WTC11 (cell line): ENCODE data around the gene KCNIP1.

Experiments used
- CBFB ChIP-seq: sonication (generic); formaldehyde crosslinking; IDR thresholded peaks from 2 replicates; pipeline ENCODE4 v1.8.1; 2022; ENCODE audit warnings: mild to moderate bottlenecking, low read depth, missing genetic modification reagents
- CTCF ChIP-seq: fragments of 200-600 bp; IDR thresholded peaks from 2 replicates; pipeline ENCODE4 v1.8.0; 2022; ENCODE audit warnings: antibody characterized with exemption
- FOXP1 ChIP-seq: sonication (generic); formaldehyde crosslinking; IDR thresholded peaks from 2 replicates; pipeline ENCODE4 v1.8.0; 2022; ENCODE audit warnings: missing genetic modification reagents, mild to moderate bottlenecking, moderate library complexity, borderline replicate concordance
- JUN ChIP-seq: sonication (generic); formaldehyde crosslinking; IDR thresholded peaks from 2 replicates; pipeline ENCODE4 v1.8.0; 2023; ENCODE audit warnings: mild to moderate bottlenecking, missing genetic modification reagents
- MAX ChIP-seq: sonication (generic); formaldehyde crosslinking; IDR thresholded peaks from 2 replicates; pipeline ENCODE4 v1.8.0; 2022; ENCODE audit warnings: mild to moderate bottlenecking, missing genetic modification reagents
- NR2C2 ChIP-seq: sonication (generic); formaldehyde crosslinking; IDR thresholded peaks from 2 replicates; pipeline ENCODE4 v1.8.0; 2022; ENCODE audit warnings: mild to moderate bottlenecking, missing genetic modification reagents
- SMAD3 ChIP-seq: sonication (generic); formaldehyde crosslinking; IDR thresholded peaks from 2 replicates; pipeline ENCODE4 v1.8.0; 2022; ENCODE audit warnings: missing genetic modification reagents, mild to moderate bottlenecking, borderline replicate concordance
- SMAD4 ChIP-seq: sonication (generic); formaldehyde crosslinking; IDR thresholded peaks from 2 replicates; pipeline ENCODE4 v1.8.0; 2022; ENCODE audit warnings: mild to moderate bottlenecking, missing genetic modification reagents
- TCF7 ChIP-seq: sonication (generic); formaldehyde crosslinking; IDR thresholded peaks from 2 replicates; pipeline ENCODE4 v1.8.0; 2022; ENCODE audit warnings: mild to moderate bottlenecking, low read depth, missing genetic modification reagents, moderate library complexity
- TF ChIP-seq, protein P1 (sequence below): sonication (generic); formaldehyde crosslinking; IDR thresholded peaks from 2 replicates; pipeline ENCODE4 v1.8.1; 2022; ENCODE audit warnings: mild to moderate bottlenecking, moderate library complexity, missing genetic modification reagents
- TF ChIP-seq, protein P2 (sequence below): sonication (generic); formaldehyde crosslinking; IDR thresholded peaks from 2 replicates; pipeline ENCODE4 v1.8.0; 2023; ENCODE audit warnings: mild to moderate bottlenecking, missing genetic modification reagents
- TF ChIP-seq, protein P3 (sequence below): sonication (generic); formaldehyde crosslinking; IDR thresholded peaks from 2 replicates; pipeline ENCODE4 v1.8.0; 2023; ENCODE audit warnings: missing genetic modification reagents
- TF ChIP-seq, protein P4 (sequence below): sonication (generic); formaldehyde crosslinking; conservative IDR thresholded peaks from 2 replicates; pipeline ENCODE4 v1.8.1; 2022; ENCODE audit warnings: mild to moderate bottlenecking, missing genetic modification reagents

DNA sequence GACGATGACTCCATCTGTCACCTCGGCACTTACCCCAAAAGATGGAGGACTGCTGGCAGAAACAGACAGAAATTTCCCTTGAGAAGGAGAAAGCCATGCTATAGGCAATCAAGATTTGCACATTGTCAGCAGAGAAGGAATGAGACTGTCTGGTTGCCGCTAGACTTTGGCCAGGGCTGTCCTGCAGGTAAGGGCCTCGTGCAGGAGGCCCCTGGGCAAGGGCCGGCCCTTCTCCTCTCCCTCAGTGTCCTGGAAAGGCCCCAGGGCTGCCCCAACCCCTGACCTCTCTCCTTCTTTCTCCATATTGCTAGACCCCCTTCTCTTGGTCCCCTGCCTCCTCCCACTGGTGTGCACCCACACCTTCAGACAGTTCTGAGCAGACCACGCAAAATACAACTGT, 14.6 kb upstream of the KCNIP1 start:
- TF ChIP-seq, protein P1, sequence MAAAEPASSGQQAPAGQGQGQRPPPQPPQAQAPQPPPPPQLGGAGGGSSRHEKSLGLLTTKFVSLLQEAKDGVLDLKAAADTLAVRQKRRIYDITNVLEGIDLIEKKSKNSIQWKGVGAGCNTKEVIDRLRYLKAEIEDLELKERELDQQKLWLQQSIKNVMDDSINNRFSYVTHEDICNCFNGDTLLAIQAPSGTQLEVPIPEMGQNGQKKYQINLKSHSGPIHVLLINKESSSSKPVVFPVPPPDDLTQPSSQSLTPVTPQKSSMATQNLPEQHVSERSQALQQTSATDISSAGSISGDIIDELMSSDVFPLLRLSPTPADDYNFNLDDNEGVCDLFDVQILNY (CRISPR knock-in tag): no peak
- TF ChIP-seq CTCF: no peak
- TF ChIP-seq NR2C2 (CRISPR knock-in tag): no peak
- TF ChIP-seq, protein P2, sequence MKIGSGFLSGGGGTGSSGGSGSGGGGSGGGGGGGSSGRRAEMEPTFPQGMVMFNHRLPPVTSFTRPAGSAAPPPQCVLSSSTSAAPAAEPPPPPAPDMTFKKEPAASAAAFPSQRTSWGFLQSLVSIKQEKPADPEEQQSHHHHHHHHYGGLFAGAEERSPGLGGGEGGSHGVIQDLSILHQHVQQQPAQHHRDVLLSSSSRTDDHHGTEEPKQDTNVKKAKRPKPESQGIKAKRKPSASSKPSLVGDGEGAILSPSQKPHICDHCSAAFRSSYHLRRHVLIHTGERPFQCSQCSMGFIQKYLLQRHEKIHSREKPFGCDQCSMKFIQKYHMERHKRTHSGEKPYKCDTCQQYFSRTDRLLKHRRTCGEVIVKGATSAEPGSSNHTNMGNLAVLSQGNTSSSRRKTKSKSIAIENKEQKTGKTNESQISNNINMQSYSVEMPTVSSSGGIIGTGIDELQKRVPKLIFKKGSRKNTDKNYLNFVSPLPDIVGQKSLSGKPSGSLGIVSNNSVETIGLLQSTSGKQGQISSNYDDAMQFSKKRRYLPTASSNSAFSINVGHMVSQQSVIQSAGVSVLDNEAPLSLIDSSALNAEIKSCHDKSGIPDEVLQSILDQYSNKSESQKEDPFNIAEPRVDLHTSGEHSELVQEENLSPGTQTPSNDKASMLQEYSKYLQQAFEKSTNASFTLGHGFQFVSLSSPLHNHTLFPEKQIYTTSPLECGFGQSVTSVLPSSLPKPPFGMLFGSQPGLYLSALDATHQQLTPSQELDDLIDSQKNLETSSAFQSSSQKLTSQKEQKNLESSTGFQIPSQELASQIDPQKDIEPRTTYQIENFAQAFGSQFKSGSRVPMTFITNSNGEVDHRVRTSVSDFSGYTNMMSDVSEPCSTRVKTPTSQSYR (CRISPR knock-in tag): no peak
- TF ChIP-seq, protein P3, sequence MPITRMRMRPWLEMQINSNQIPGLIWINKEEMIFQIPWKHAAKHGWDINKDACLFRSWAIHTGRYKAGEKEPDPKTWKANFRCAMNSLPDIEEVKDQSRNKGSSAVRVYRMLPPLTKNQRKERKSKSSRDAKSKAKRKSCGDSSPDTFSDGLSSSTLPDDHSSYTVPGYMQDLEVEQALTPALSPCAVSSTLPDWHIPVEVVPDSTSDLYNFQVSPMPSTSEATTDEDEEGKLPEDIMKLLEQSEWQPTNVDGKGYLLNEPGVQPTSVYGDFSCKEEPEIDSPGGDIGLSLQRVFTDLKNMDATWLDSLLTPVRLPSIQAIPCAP (CRISPR knock-in tag): no peak
- TF ChIP-seq, protein P4, sequence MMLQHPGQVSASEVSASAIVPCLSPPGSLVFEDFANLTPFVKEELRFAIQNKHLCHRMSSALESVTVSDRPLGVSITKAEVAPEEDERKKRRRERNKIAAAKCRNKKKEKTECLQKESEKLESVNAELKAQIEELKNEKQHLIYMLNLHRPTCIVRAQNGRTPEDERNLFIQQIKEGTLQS (CRISPR knock-in tag): no peak
- no peak for TF ChIP-seq SMAD4 (CRISPR knock-in tag)
- TF ChIP-seq TCF7: no peak
- no peak for TF ChIP-seq MAX
- TF ChIP-seq SMAD3 (CRISPR knock-in tag): no peak
- TF ChIP-seq CBFB (CRISPR knock-in tag): no peak
- TF ChIP-seq JUN (CRISPR knock-in tag): no peak
- TF ChIP-seq FOXP1 (CRISPR knock-in tag): no peak
